Ishikawa (cell line): Measurements from ENCODE around the gene HEMK1.

Experiments
- CEBPB ChIP-seq: IDR thresholded peaks from 2 replicates; pipeline ENCODE4 v1.6.1; 2012
- CREB1 ChIP-seq: IDR thresholded peaks from 2 replicates; pipeline ENCODE4 v1.6.1; 2012; ENCODE audit warnings: low read depth
- EP300 ChIP-seq: IDR thresholded peaks from 2 replicates; pipeline ENCODE4 v1.6.1; 2012; ENCODE audit warnings: borderline replicate concordance
- FOXM1 ChIP-seq: IDR thresholded peaks from 2 replicates; pipeline ENCODE4 v1.6.1; 2012; ENCODE audit warnings: low read depth, borderline replicate concordance
- NFIC ChIP-seq: IDR thresholded peaks from 2 replicates; pipeline ENCODE4 v1.6.1; 2012
- RAD21 ChIP-seq: IDR thresholded peaks from 2 replicates; pipeline ENCODE4 v1.6.1; 2012; ENCODE audit warnings: low read depth
- TAF1 ChIP-seq: IDR thresholded peaks from 2 replicates; pipeline ENCODE4 v1.6.1; 2012; ENCODE audit warnings: low read depth, mild to moderate bottlenecking
- TCF12 ChIP-seq: IDR thresholded peaks from 2 replicates; pipeline ENCODE4 v1.6.1; 2012; ENCODE audit warnings: low read depth
- TEAD4 ChIP-seq: IDR thresholded peaks from 2 replicates; pipeline ENCODE4 v1.6.1; 2012
- YY1 ChIP-seq: IDR thresholded peaks from 2 replicates; pipeline ENCODE4 v1.6.1; 2012; ENCODE audit warnings: low read depth
- ZBTB7A ChIP-seq: IDR thresholded peaks from 2 replicates; pipeline ENCODE4 v1.6.1; 2012; ENCODE audit warnings: low read depth
- TF ChIP-seq, protein P1 (sequence below): IDR thresholded peaks from 2 replicates; pipeline ENCODE4 v1.6.1; 2012
- TF ChIP-seq, protein P2 (sequence below): IDR thresholded peaks from 2 replicates; pipeline ENCODE4 v1.6.1; 2012
- TF ChIP-seq, protein P3 (sequence below): IDR thresholded peaks from 2 replicates; pipeline ENCODE4 v1.6.1; 2012; ENCODE audit warnings: low read depth, mild to moderate bottlenecking

The HEMK1 gene

DNA sequence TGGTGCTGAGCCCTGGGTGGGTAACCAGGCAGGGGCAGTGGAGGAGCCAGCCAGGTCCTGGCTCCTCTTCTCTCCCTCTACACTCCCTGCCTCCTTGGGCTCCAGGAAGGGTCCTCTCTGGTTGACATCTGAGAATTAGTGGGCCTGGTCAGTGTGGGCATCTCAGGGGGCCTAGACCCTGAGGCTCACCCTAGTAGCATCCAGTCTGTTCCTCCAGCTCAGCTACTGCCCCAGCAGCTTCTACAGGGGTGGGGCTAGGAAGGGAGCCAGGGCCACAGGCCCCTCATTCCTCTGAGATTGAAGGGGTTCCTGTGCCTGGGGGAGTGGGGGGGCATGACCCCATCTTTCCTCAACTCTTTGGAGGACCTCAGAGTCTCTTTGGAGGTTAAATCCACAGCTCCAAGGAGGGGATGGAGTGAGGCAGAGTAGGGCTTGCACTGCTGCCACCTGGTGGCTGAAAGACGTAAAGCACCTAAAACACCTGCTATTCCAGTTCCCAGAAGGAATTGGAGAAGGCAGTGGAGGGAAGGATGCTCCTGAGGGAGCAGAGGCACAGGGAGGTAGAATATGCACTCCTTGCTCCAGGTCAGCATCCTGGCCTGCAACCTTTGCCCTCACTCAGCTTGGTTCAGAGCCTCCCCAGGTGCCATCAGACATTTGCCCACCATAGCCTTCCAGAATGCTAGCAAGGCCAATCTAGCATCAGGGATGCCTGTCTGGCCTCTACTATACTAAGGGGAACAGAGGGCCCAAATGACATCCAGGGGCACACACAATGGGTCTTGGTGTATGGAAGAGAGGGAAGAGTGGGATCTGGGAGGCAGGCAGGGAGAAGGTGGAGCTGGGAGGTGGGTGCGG lies 26.9 kb upstream of the HEMK1 start:
- TF ChIP-seq TAF1: no peak
- TF ChIP-seq YY1: no peak
- no peak for TF ChIP-seq TEAD4
- peak; percentile 87 for TF ChIP-seq RAD21
- no peak for TF ChIP-seq CREB1
- TF ChIP-seq, protein P1, sequence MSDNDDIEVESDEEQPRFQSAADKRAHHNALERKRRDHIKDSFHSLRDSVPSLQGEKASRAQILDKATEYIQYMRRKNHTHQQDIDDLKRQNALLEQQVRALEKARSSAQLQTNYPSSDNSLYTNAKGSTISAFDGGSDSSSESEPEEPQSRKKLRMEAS: no peak

DNA sequence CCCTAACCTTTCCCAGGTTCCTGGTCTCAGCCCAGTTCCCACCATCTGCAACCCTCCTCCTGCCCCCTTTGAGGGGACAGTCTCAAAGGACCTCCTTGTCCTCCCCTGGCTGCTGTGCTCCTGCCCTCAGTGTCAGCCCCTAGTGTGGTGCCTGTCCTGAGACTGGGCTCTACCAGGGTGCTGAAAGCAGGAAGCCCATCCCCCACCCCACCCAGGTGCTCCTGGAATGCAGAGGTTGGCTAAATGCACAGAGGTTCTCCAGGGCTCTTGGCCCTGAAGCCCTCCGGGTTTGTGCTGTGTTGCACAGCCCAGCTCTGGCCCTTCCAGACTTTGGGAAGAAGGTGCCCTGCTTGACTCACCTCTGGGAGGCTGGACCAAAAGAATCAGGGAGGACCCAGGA lies 23.5 kb upstream of the HEMK1 start:
- TF ChIP-seq FOXM1 (no peak), CREB1 (no peak), TEAD4 (no peak), EP300 (no peak), TAF1 (no peak), TCF12 (no peak), YY1 (no peak), ZBTB7A (no peak)
- TF ChIP-seq, protein P2, sequence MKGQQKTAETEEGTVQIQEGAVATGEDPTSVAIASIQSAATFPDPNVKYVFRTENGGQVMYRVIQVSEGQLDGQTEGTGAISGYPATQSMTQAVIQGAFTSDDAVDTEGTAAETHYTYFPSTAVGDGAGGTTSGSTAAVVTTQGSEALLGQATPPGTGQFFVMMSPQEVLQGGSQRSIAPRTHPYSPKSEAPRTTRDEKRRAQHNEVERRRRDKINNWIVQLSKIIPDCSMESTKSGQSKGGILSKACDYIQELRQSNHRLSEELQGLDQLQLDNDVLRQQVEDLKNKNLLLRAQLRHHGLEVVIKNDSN: no peak
- TF ChIP-seq, protein P3, sequence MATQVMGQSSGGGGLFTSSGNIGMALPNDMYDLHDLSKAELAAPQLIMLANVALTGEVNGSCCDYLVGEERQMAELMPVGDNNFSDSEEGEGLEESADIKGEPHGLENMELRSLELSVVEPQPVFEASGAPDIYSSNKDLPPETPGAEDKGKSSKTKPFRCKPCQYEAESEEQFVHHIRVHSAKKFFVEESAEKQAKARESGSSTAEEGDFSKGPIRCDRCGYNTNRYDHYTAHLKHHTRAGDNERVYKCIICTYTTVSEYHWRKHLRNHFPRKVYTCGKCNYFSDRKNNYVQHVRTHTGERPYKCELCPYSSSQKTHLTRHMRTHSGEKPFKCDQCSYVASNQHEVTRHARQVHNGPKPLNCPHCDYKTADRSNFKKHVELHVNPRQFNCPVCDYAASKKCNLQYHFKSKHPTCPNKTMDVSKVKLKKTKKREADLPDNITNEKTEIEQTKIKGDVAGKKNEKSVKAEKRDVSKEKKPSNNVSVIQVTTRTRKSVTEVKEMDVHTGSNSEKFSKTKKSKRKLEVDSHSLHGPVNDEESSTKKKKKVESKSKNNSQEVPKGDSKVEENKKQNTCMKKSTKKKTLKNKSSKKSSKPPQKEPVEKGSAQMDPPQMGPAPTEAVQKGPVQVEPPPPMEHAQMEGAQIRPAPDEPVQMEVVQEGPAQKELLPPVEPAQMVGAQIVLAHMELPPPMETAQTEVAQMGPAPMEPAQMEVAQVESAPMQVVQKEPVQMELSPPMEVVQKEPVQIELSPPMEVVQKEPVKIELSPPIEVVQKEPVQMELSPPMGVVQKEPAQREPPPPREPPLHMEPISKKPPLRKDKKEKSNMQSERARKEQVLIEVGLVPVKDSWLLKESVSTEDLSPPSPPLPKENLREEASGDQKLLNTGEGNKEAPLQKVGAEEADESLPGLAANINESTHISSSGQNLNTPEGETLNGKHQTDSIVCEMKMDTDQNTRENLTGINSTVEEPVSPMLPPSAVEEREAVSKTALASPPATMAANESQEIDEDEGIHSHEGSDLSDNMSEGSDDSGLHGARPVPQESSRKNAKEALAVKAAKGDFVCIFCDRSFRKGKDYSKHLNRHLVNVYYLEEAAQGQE: no peak
- TF ChIP-seq, protein P1: no peak

DNA sequence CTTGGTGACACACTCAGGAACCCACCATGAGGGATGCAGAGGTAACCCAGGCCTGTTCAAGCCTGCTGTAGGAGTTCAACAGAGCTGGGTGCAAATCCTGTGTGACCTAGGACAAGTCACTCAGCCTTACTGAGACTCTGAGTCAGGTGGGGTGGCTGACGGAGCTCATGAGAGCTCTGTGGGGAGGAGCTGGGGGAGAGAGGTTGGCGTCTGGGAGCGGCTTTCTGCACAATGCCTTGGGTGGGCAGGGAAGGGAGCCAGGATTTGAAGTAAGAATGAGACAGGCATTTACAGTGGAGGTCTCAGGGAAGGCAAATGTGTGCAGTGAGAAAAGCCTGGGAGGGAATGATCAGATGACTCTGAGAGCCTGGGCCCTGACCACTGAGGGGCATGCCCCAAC lies 20.1 kb upstream of the HEMK1 start:
- TF ChIP-seq, protein P2: no peak
- no peak for TF ChIP-seq CEBPB
- TF ChIP-seq NFIC: no peak
- TF ChIP-seq RAD21: no peak
- TF ChIP-seq TAF1: no peak
- TF ChIP-seq, protein P3: no peak
- TF ChIP-seq CREB1: no peak
- TF ChIP-seq, protein P1: no peak
- no peak for TF ChIP-seq TCF12
- TF ChIP-seq FOXM1: no peak
- no peak for TF ChIP-seq YY1
- TF ChIP-seq TEAD4: no peak
- no peak for TF ChIP-seq EP300
- no peak for TF ChIP-seq ZBTB7A

DNA sequence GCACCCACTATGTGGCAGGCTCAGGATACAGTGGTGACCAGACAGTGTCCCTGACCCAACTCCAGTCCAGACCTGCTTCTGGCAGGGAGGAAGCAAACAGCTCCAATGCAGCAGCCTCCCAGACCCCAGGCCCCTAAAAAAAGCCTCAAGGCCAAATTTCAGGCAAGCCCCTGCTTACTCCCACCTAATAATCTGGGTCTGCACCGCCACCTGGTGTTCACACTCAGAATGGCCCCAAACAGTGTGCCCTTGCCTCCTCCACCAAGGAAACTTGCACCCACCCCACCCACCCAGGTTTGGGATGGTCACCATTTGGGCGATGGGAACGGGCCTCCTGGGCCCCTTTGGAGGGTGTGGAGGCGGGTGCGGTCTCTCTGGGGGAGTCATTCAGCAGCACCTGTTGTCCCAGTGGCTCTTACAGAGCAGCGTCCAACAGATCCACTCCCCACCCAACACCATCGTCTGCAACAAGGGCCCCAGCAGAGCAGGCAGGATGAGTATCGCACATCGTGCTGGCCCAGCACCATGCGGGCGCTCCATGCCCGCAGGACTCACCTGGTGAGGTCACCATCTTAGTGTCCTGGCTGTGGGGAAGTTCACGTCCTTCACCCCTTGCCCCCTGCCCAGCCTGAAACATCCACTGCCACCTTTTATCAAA lies 19.1 kb upstream of the HEMK1 start:
- TF ChIP-seq TEAD4: no peak
- TF ChIP-seq RAD21: peak; percentile 77
- no peak for TF ChIP-seq NFIC

DNA sequence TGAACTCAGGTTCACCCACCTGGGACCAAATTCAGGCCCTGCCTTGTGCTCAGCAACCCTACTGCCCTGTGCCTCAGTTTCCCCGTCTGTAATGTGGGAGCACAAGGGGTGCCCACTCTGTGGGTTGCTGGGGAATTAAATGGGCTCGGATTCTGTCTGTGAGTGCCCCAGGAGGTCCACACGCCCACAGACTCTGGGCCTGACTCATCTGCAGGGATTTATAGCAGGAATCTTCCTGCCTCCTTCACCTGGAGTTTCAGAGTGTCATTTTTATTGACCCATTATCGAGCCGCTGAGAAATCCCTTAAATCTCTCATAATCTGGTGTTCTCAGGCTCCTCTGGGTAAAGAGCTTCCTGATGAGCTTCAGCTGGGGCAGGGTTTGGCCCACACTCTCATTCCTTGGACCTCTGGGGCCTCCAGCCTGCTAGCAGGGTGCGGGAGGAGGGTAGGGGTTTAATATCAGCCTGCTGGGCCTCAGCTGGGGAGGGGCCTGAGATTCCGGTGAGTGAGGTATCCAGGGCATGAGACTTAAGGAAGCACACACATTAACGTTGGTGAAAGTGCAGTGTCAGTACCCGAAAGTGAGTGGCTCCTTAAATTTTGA lies 18.2 kb upstream of the HEMK1 start:
- TF ChIP-seq EP300 (no peak), FOXM1 (no peak), RAD21 (no peak), CEBPB (no peak)
- TF ChIP-seq, protein P1: no peak
- TF ChIP-seq, protein P2: no peak
